ENCODE measurements around the gene FOXK1. TPM values are rescaled to one million over a fixed set of nuclear protein-coding genes. Genes with fewer than 3 reads are reported as not detected.

Gene FOXK1
- total RNA-seq, 2 donors from 2014 or later = 35.6 to 48.1 TPM

DNA sequence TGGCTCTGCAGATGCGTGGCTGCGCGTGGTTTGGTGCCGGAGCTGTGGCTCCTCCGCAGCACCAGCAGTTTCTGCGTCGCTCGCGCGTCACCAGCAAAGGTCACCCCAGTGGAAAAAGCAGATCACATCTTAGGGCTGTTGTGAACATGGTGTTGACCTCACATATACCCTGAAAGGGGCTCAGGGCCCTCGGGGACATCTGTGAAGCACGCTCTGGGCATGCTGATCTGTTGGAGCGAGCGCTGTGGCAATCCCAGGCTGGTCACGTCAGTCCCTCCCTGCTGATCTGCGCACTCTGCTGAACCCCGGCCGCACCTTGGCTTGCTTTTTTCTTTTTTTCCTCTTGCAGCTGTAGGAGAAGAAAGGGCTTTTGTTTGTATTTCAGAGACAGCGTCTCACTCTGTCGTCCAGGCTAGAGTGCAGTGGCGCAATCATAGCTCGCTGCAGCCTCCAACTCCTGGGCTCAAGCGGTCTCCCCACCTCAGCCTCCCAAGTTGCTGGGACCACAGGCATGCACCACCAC lies 60.0 kb downstream of the FOXK1 start:
- peaks cover 45 to 47% of the 10 kb centered on the region in 2 donors for H3K4me1 Mint-ChIP-seq (ENCODE audit: low read depth in 2 of 2)
- no peak for ATAC-seq
- H3K36me3 Mint-ChIP-seq = no peaks in the 10 kb centered on the region
- no peak for DNase-seq (ENCODE audit: low spot score)
- H3K27me3 Mint-ChIP-seq = no peaks in the 10 kb centered on the region
- H3K27ac Mint-ChIP-seq = peak overlapping the region in 1 of 2 donors; percentile 43
- no peaks in the 10 kb centered on the region for H3K9me3 Mint-ChIP-seq
- H3K4me3 Mint-ChIP-seq = no peak overlapping the region

DNA sequence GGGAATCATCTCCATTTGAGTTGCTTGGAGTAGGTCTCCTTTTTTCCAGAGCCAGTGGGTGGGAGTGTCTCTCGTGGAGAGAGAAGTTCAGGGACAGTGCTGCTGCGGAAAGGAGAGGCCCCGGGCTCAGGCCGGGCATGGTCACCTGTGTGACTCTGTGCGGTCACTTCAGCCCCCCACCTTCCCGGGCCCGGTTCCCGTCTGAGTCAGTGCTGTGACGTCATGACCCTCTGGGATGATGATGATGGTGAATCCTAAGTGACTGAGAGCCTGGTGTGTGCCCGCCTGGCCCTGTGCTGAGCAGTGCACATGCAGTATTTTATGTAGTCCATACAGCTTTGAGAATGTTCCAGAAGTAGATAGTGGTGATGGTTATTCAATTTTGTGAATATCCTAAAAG lies 60.8 kb downstream of the FOXK1 start:
- peaks cover 1% of the 10 kb centered on the region for H3K36me3 Mint-ChIP-seq
- no peak overlapping the region for H3K4me3 Mint-ChIP-seq
- DNase-seq (ENCODE audit: low spot score) (no peak), ATAC-seq (no peak)
- peak overlapping the region in 1 of 2 donors; percentile 97 for H3K27ac Mint-ChIP-seq
- no peaks in the 10 kb centered on the region for H3K9me3 Mint-ChIP-seq
- H3K27me3 Mint-ChIP-seq = no peaks in the 10 kb centered on the region
- peaks cover 47% of the 10 kb centered on the region in 2 donors for H3K4me1 Mint-ChIP-seq (ENCODE audit: low read depth in 2 of 2)

DNA sequence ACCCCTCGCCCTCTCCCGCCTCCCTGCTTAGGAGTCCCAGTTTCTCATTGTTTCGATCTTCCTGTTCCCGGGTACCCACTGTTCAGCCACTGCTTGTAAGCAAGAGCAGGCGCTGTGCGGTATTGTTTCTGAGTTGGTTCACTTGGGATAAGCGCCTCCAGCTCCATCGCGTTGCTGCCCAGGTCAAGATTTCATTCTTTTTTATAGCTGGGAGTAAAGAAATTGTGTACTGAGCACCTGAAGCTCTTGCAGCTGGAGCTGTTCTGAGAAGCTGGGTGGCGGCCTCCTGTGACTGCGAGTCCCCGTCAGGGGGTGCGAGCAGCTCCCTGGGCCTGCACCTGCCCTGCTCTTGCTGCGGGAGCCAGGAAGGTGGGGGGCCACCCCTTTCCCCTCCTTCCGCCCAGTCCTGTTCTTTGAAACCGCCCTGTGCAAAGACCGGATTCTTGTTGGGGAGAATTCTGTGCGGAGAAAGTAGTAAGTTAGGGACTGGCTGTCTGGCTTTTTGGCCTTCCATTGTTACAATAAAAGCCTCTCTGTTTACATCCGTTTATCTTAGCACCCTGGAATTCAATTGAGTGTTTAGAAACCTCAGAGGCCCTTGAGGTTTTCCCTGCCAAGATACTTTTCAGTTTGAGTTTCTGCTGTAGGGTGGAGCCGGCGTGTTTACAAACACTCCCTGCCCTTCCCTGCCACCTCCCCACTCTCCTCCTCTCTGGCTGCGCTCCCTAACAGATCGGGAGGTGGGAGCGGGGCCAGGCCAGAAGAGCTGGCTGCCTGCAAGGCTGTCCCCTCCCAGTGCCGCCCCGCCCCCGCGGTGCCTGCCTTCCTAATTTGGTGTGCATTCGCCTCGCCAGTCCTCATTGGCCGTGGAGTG lies 62.5 kb downstream of the FOXK1 start:
- peaks cover 47 to 49% of the 10 kb centered on the region in 2 donors for H3K4me1 Mint-ChIP-seq (ENCODE audit: low read depth in 2 of 2)
- peak overlapping the region; percentile 93 to 97 for H3K27ac Mint-ChIP-seq
- ATAC-seq (peak; percentile 79 to 87), DNase-seq (ENCODE audit: low spot score) (peak; percentile 81)
- H3K36me3 Mint-ChIP-seq = peaks cover 6% of the 10 kb centered on the region
- no peaks in the 10 kb centered on the region for H3K27me3 Mint-ChIP-seq
- H3K4me3 Mint-ChIP-seq = peak overlapping the region; percentile 87
- H3K9me3 Mint-ChIP-seq = no peaks in the 10 kb centered on the region

DNA sequence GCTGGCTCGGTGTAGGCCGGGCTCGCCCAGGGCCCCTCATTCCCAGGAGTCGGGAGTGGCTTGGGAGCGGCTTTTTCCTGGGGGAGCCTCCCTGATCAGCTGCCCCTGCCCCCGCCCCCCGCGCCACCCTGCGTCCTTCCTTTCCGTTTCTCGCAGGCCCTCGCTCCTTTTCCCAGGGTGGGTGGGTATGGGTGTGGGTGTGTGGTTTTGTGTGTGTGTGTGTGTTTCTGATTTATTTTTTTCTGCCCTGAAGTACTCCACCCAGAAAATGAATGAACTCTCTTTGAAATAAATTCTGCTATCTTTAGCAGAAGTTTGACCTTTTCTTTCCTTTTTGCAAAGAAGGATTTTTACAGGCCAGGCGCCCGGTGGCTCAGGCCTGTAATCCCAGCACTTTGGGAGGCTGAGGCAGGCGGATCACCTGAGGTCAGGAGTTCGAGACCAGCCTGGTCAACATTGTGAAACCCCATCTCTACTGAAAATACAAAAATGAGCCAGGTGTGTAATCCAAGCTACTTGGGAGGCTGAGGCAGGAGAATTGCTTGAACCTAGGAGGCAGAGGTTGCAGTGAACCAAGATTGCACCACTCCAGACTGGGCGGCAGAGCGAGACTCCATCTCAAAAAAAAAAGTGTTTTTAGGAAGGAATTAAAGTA lies 63.3 kb downstream of the FOXK1 start:
- Mint-ChIP-seq H3K4me3 (peak overlapping the region; percentile 87), H3K36me3 (peaks cover 6% of the 10 kb centered on the region), H3K4me1 (ENCODE audit: low read depth in 2 of 2) (peaks cover 43 to 46% of the 10 kb centered on the region in 2 donors), H3K9me3 (no peaks in the 10 kb centered on the region), H3K27me3 (no peaks in the 10 kb centered on the region), H3K27ac (peak overlapping the region; percentile 93 to 97)
- DNase-seq (ENCODE audit: low spot score) (no peak), ATAC-seq (no peak)

DNA sequence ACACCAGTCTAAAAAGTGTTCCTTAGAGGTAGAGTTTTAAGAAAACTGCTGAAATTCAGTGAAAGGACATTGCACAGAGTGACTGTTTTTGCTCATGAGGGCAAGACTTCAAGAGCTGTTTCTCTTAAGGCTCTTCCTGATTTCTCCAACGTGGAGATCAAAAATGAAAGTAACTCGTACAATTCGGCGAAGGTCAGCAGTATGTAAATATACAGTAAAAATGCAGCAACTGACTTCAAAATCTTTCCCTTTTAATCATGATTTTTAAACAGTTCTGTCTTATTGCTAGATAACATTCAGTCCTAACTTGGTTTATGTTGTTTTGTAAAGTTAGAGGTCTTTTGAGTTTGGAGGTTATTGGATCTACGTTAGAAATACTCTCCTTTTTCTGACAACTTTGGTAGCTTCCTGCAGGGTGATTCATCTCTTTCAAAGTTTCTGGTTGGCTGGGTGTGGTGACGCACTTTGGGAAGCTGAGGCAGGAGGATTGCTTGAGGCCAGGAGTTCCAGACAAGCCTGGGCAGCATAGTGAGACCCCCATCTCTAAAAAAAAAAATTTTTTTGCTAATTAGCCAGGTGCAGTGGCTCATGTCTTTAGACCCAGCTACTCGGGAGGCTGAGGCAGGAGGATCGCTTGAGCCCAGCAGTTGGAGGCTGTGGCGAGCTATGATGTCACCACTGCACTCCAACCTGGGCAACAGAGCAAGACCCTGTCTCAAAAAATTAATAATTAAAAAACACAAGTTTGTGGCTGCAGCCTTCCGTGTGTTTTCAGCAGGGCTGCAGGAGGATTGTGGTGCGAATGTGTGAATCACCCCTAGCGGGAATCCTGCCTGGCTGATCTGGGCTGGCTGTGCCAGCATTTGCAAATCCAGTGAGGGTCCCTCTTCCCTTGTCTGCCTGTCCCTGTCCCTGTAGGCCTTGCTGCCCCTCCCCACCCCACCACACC lies 64.2 kb downstream of the FOXK1 start:
- Mint-ChIP-seq H3K36me3 (peaks cover 6% of the 10 kb centered on the region), H3K4me3 (peak overlapping the region; percentile 87), H3K9me3 (no peaks in the 10 kb centered on the region), H3K27me3 (no peaks in the 10 kb centered on the region), H3K27ac (peak overlapping the region; percentile 93 to 97), H3K4me1 (ENCODE audit: low read depth in 2 of 2) (peaks cover 43 to 46% of the 10 kb centered on the region in 2 donors)
- DNase-seq (ENCODE audit: low spot score) (no peak), ATAC-seq (peak; percentile 60 to 65)

DNA sequence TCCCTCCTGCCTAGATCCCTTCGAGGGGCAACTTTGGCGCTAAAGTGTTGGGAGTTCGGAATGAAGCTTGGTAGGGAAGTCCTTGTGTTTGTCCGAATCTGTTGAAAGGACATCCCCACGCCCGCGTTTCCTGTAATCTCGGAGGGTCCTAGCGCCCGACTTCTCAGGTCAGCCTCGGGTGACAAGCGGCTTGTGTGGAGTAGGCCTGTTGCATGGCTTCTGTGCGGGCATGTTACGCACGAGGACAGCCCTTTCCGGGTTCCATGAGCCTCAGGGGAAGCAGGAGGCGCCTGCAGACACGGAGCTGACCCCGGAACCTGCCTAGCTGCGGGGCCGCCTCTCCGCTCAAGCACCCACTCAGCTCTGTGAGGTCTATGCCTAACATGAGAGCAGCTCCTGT lies 64.9 kb downstream of the FOXK1 start:
- Mint-ChIP-seq H3K4me3 (peak overlapping the region; percentile 27), H3K4me1 (ENCODE audit: low read depth in 2 of 2) (peaks cover 39 to 46% of the 10 kb centered on the region in 2 donors), H3K27me3 (no peaks in the 10 kb centered on the region), H3K27ac (peak overlapping the region in 1 of 2 donors; percentile 97), H3K36me3 (peaks cover 6% of the 10 kb centered on the region), H3K9me3 (no peaks in the 10 kb centered on the region)
- DNase-seq (ENCODE audit: low spot score) = no peak
- ATAC-seq = no peak

DNA sequence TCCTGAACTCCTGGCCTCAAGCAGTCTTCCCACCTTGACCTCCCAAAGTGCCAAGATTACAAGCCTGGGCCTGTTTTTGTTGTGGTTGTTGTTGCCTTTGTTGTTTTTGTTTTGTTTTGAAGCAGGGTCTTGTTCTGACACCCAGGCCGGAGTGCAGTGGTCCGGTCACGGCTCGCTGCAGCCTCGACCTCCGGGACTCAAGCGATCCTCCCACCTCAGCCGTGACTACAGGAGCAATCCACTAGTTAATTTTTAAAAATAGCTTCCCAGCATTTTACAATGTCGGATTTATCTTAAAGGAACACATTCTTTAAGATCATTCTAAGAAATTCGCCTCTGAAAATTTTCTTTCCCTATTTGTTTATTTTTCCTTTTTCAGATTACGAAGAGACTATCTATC lies 65.7 kb downstream of the FOXK1 start:
- H3K36me3 Mint-ChIP-seq = peaks cover 6% of the 10 kb centered on the region
- H3K27me3 Mint-ChIP-seq = no peaks in the 10 kb centered on the region
- no peaks in the 10 kb centered on the region for H3K9me3 Mint-ChIP-seq
- DNase-seq (ENCODE audit: low spot score) (no peak), ATAC-seq (no peak)
- peaks cover 38 to 46% of the 10 kb centered on the region in 2 donors for H3K4me1 Mint-ChIP-seq (ENCODE audit: low read depth in 2 of 2)
- peak overlapping the region; percentile 65 to 86 for H3K27ac Mint-ChIP-seq
- H3K4me3 Mint-ChIP-seq = peak overlapping the region; percentile 51

DNA sequence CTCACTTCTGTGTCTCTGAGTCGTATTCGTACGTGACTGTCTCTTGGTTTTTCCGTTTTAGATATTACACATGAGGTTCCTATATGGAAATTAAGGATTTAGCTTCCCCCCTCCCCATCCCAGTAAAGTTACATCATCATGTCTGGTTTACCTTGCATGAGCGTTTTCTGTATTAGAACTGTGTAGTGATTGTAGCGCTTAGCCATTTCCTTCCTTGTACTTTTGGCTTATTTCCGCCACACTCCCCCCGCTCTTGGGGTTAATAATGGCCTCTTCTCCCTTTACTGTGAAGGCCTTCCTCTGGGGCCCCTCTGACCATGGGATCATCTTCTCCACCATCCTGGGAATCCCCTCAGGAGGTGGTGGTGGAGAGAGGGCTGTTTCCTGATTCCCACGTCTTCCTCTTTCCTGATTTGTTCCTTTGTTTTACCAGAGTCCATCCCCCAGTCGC lies 66.2 kb downstream of the FOXK1 start:
- H3K4me3 Mint-ChIP-seq = peak overlapping the region; percentile 51
- no peaks in the 10 kb centered on the region for H3K27me3 Mint-ChIP-seq
- H3K27ac Mint-ChIP-seq = peak overlapping the region; percentile 65 to 86
- H3K36me3 Mint-ChIP-seq = peaks cover 6% of the 10 kb centered on the region
- no peaks in the 10 kb centered on the region for H3K9me3 Mint-ChIP-seq
- no peak for ATAC-seq
- H3K4me1 Mint-ChIP-seq (ENCODE audit: low read depth in 2 of 2) = peaks cover 36 to 46% of the 10 kb centered on the region in 2 donors
- DNase-seq (ENCODE audit: low spot score) = no peak

DNA sequence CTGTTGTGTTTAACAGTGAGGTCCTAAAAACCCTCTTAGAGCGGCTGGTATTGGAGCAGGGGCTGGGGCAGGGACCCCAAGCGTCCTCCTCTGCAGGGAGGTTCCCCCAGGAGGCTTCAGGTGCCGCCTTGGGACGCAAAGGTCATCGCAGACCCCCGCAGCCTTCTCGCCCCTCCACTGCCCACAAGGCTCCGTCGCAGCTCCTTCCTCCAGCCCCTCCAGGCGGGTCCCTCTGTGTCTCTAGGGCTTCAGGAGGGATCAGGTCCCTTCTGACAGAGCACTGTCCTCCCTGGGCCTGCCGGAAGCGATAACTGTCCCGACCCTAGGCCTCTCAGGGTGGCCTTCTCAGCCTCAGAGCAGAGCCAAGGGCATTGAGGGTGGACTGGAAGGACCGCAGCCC lies 67.3 kb downstream of the FOXK1 start:
- Mint-ChIP-seq H3K27ac (peak overlapping the region; percentile 65 to 86), H3K36me3 (peaks cover 6% of the 10 kb centered on the region), H3K4me3 (no peak overlapping the region), H3K4me1 (ENCODE audit: low read depth in 2 of 2) (peaks cover 36 to 40% of the 10 kb centered on the region in 2 donors), H3K27me3 (no peaks in the 10 kb centered on the region), H3K9me3 (no peaks in the 10 kb centered on the region)
- ATAC-seq (no peak), DNase-seq (ENCODE audit: low spot score) (no peak)

DNA sequence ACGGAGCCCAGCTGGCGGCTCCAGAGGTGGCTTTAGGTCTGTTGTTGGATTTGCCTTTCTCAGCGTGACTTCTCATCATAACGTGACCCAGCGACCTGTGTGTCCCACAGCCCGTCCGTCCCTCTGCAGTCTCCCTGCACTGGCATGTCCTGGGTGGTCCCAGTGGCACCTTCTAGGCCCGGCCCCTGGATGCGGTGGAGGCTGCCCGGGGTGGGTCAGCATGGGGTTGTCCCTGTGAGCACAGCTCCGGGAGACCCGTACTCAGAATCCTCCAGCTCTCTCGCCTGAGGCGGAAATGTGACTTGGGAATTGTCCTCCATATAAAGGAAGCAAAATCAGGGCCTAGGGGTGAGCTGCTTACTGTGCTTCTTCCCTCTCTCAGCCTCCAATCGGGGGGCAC lies 67.7 kb downstream of the FOXK1 start:
- H3K4me1 Mint-ChIP-seq (ENCODE audit: low read depth in 2 of 2) = peaks cover 32 to 36% of the 10 kb centered on the region in 2 donors
- no peak overlapping the region for H3K4me3 Mint-ChIP-seq
- H3K27ac Mint-ChIP-seq = no peak overlapping the region
- no peaks in the 10 kb centered on the region for H3K27me3 Mint-ChIP-seq
- DNase-seq (ENCODE audit: low spot score) = no peak
- no peaks in the 10 kb centered on the region for H3K9me3 Mint-ChIP-seq
- peaks cover 6% of the 10 kb centered on the region for H3K36me3 Mint-ChIP-seq
- ATAC-seq = no peak

DNA sequence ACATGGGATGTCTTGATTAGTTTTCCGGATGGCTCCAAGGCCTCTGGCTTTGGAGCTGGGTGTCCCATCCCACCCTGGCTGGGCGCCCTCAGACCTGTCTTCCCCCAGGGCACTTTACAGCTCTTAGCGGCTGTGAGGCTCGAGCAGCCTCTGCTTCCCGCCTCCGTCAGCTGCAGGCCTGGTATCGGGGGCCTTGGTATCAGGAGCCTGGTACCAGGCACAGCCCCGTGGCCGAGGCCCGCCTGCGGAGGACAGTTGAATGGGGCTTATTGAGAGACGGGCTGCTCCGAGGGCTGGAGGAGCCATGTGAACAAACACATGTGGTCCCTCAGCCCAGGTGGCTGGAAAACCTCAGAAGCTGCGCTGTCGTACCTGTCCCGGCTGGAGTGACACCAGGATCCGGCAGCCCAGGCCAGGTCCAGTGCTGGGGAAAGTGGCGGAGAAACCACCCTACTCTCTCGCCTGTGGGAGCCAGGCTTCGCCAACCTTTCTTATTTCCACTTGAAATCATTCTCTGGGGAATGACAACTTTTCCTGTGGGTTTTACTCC lies 69.4 kb downstream of the FOXK1 start:
- Mint-ChIP-seq H3K9me3 (no peaks in the 10 kb centered on the region), H3K4me3 (no peak overlapping the region), H3K36me3 (peaks cover 6% of the 10 kb centered on the region), H3K27me3 (no peaks in the 10 kb centered on the region), H3K27ac (no peak overlapping the region), H3K4me1 (ENCODE audit: low read depth in 2 of 2) (peaks cover 17 to 23% of the 10 kb centered on the region in 2 donors)
- ATAC-seq = no peak
- no peak for DNase-seq (ENCODE audit: low spot score)

DNA sequence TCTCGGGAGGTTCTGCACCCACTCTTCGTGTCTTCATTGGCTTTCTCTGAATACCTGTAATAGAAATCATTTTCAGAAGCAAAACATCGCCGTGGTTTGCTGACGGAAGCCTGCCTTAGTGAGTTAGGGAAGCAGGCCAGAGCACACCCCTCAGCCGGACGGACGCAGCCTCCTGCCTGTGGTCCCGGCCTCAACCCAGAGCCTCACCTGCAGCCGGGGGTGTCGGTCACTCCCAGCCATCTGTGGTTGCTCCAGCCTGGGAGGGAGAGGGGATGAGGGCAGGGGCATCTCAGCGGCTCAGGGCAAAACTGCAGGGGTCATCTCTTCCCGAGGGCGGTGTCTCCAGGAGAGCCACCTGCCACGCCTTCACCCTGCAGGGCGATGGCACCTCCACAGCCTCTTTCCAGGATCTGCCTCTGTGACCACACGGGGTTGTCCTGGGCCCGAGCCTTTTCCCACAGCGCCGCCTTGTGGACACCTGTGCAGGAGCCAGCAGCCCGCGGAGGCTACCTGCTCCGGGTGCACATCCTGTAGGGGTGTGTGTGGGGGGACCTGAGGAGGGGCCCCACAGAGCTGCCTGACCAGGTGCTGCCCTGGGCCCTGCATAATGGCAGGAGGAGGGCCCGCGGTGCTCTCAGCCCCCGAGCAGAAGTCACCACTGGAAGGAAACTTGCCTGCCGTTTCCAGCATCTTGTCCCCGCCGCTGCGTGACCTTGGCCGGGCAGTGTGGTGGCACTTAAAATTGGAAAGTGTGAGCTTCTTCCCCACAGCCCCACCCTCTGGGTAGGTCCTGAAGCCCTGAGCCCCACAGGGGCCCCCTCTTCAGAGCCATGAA lies 71.7 kb downstream of the FOXK1 start:
- no peak overlapping the region for H3K27ac Mint-ChIP-seq
- ATAC-seq (peak; percentile 87 to 90), DNase-seq (ENCODE audit: low spot score) (peak; percentile 78)
- peaks cover 4 to 12% of the 10 kb centered on the region in 2 donors for H3K4me1 Mint-ChIP-seq (ENCODE audit: low read depth in 2 of 2)
- H3K27me3 Mint-ChIP-seq = no peaks in the 10 kb centered on the region
- H3K9me3 Mint-ChIP-seq = no peaks in the 10 kb centered on the region
- no peak overlapping the region for H3K4me3 Mint-ChIP-seq
- no peaks in the 10 kb centered on the region for H3K36me3 Mint-ChIP-seq

Data from natural killer cell treated with Interleukin-12 subunit alpha and Interleukin-12 subunit beta and Interleukin-15 and Interleukin-18, amount 100 ng/mL, for 72 hours (primary cell).